Parathyroid adenoma (tissue), 2 donors: Measurements from ENCODE around the gene GNG12.

Source experiments
- H2AFZ ChIP-seq: fragments of 300-600 bp; sonication (generic); one replicate; pipeline ENCODE4 v1.7.0; 2017; ENCODE audit warnings: antibody characterized with exemption, mild to moderate bottlenecking
- H3K27ac ChIP-seq: fragments of 300-600 bp; sonication (generic); one replicate; pipeline ENCODE4 v1.7.0; 2017
- H3K27me3 ChIP-seq: fragments of 300-600 bp; sonication (generic); one replicate; pipeline ENCODE4 v1.7.0; 2017; ENCODE audit warnings: low read length; ENCODE audit not compliant: control insufficient read depth, insufficient read depth
- H3K36me3 ChIP-seq: fragments of 300-600 bp; sonication (generic); one replicate; pipeline ENCODE4 v1.7.0; 2017; ENCODE audit warnings: low read length; ENCODE audit not compliant: control insufficient read depth, insufficient read depth
- H3K4me1 ChIP-seq: fragments of 300-600 bp; sonication (generic); one replicate; pipeline ENCODE4 v1.7.0; 2017; ENCODE audit warnings: control low read depth
- H3K4me2 ChIP-seq: fragments of 300-600 bp; sonication (generic); one replicate; pipeline ENCODE4 v1.7.0; 2017; ENCODE audit warnings: low read length
- H3K4me3 ChIP-seq: fragments of 300-600 bp; sonication (generic); one replicate; pipeline ENCODE4 v1.7.0; 2017; ENCODE audit warnings: low read depth, low read length
- H3K79me2 ChIP-seq: fragments of 300-600 bp; sonication (generic); one replicate; pipeline ENCODE4 v1.7.0; 2017; ENCODE audit warnings: control low read depth
- H3K9ac ChIP-seq: fragments of 300-600 bp; sonication (generic); one replicate; pipeline ENCODE4 v1.7.0; 2017; ENCODE audit warnings: mild to moderate bottlenecking
- H3K9me3 ChIP-seq: fragments of 300-600 bp; sonication (generic); one replicate; pipeline ENCODE4 v1.7.0; 2017; ENCODE audit warnings: low read length; ENCODE audit not compliant: control insufficient read depth
- CTCF ChIP-seq: fragments of 300-600 bp; sonication (generic); IDR thresholded peaks from one replicate; pipeline ENCODE4 v1.7.0; 2017; ENCODE audit warnings: antibody characterized with exemption, mild to moderate bottlenecking
- donor health status: primary hyperparathyroidism.

GNG12 gene

GRCh38 chr1:67686267-67687197 lies 146.7 kb downstream of the GNG12 start:
- Histone ChIP-seq H3K4me3 (peak overlapping the region; percentile 93), H3K9me3 (no peaks in the 10 kb centered on the region), H3K36me3 (no peaks in the 10 kb centered on the region), H3K4me2 (peak overlapping the region; percentile 88), H3K27me3 (no peaks in the 10 kb centered on the region), H2AFZ (peak overlapping the region; percentile 86), H3K9ac (peak overlapping the region; percentile 28), H3K4me1 (peaks cover 7% of the 10 kb centered on the region), H3K79me2 (no peaks in the 10 kb centered on the region), H3K27ac (peak overlapping the region; percentile 90)
- no peak for TF ChIP-seq CTCF

DNA sequence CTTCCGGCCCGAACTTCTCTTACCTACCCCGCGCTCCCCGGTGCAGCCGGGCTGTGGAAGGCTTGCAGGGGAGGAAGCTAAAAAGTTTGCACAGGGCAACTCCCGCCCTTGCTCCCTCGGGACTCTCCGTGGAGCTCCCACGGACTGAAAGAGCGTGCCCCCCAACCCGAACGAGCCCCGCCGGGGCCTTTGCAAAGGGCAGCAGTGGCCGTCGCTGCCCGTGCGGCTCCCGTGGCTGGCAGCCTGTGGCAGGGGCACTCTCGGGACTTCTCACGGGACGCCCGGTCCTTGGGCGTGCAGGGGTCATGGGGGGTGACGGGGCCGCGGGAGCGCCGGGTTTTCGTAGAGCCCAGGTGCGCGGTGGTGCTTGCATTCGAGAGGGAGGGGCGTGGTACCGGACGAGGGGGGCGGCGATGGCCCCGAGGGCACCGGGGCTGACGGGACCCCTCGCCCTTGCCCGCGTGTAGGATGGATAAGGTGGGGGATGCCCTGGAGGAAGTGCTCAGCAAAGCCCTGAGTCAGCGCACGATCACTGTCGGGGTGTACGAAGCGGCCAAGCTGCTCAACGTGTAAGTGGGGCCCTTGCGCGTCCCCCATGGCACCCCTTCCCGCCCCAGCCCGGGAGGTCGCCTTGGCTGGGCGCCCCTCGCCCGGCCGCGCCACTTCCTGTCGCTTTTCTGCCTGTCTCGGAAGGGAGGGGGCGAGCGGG lies 147.6 kb downstream of the GNG12 start:
- Histone ChIP-seq H3K27ac (peak overlapping the region; percentile 90), H3K4me3 (peak overlapping the region; percentile 93), H3K9ac (peak overlapping the region; percentile 28), H3K4me2 (peak overlapping the region; percentile 88), H2AFZ (peak overlapping the region; percentile 86), H3K36me3 (no peaks in the 10 kb centered on the region), H3K27me3 (no peaks in the 10 kb centered on the region), H3K9me3 (no peaks in the 10 kb centered on the region), H3K79me2 (no peaks in the 10 kb centered on the region), H3K4me1 (peaks cover 7% of the 10 kb centered on the region)
- no peak for TF ChIP-seq CTCF

GRCh38 chr1:67685067-67685557 lies 148.2 kb downstream of the GNG12 start, which contains the start of gene GADD45A:
TSS of gene GADD45A (plus strand) at chr1:67685201. CDS start at chr1:67685495, 294 bp downstream.
- Histone ChIP-seq H3K36me3 (no peaks in the 10 kb centered on the region), H3K4me3 (peak within 1 kb of the TSS; percentile 93), H3K79me2 (no peaks in the 10 kb centered on the region), H3K27me3 (no peaks in the 10 kb centered on the region), H3K4me2 (peak within 1 kb of the TSS; percentile 88), H3K9me3 (no peaks in the 10 kb centered on the region), H3K9ac (peak within 1 kb of the TSS; percentile 28), H3K27ac (peak within 1 kb of the TSS; percentile 90), H2AFZ (peak within 1 kb of the TSS; percentile 86), H3K4me1 (peaks cover 7% of the 10 kb centered on the region)
- TF ChIP-seq CTCF = no peak

- peak overlapping the region; percentile 93 for H3K4me3 ChIP-seq
- peak overlapping the region; percentile 43 for H3K27ac ChIP-seq
- peak overlapping the region; percentile 69 for H2AFZ ChIP-seq
- peak overlapping the region; percentile 71 for H3K4me2 ChIP-seq
- no peaks in the 10 kb centered on the region for H3K9me3 ChIP-seq
- no peaks in the 10 kb centered on the region for H3K79me2 ChIP-seq
- H3K9ac ChIP-seq = no peak overlapping the region
- no peak for TF ChIP-seq CTCF
- H3K36me3 ChIP-seq = no peaks in the 10 kb centered on the region
- peaks cover 7% of the 10 kb centered on the region for H3K4me1 ChIP-seq
- no peaks in the 10 kb centered on the region for H3K27me3 ChIP-seq
Observed at GRCh38 chr1:67684526-67685066, 148.7 kb downstream of the GNG12 start.
